Activated T-cell treated with anti-CD3 and anti-CD28 coated beads, Interleukin-2, amount 50 U/mL, for 72 hours (primary cell): ENCODE measurements around the gene ZNF503. TPM values are rescaled to one million over a fixed set of nuclear protein-coding genes. Genes with fewer than 3 reads are reported as not detected.

Experiments
- ATAC-seq, 2 donors: fragments of 150-1000 bp; cut with Tn5 transposase; replicated peaks in 1 of 2; 2 replicates each; pipeline ENCODE4 v1.10.0; 2021; ENCODE audit warnings: moderate library complexity in 2 of 2, mild to moderate bottlenecking in 1 of 2
- DNase-seq, 2 donors: peaks; one replicate each; pipeline ENCODE4 v3.0.0; 2021 to 2022; ENCODE audit warnings: mixed read lengths in 1 of 2
- H3K27ac Mint-ChIP-seq: one replicate; pipeline ENCODE4 v1.8.0; 2022; ENCODE audit warnings: mild to moderate bottlenecking, moderate library complexity, mixed read lengths
- H3K27me3 Mint-ChIP-seq: one replicate; pipeline ENCODE4 v1.8.0; 2022; ENCODE audit warnings: low read depth, mixed read lengths
- H3K36me3 Mint-ChIP-seq, 2 donors: one replicate each; pipeline ENCODE4 v1.8.0; 2022; ENCODE audit warnings: mixed read lengths in 2 of 2, mild to moderate bottlenecking in 1 of 2; ENCODE audit not compliant: insufficient read depth in 2 of 2
- H3K4me1 Mint-ChIP-seq: one replicate; pipeline ENCODE4 v1.8.0; 2022; ENCODE audit warnings: low read depth, mixed read lengths
- H3K4me3 Mint-ChIP-seq, 2 donors: one replicate each; pipeline ENCODE4 v1.8.0; 2022; ENCODE audit warnings: mild to moderate bottlenecking in 2 of 2, mixed read lengths in 2 of 2, moderate library complexity in 2 of 2
- H3K9me3 Mint-ChIP-seq, 2 donors: one replicate each; pipeline ENCODE4 v1.8.0; 2022; ENCODE audit warnings: mixed read lengths in 2 of 2
- total RNA-seq, 2 donors: library from RNA; stranded (reverse); gene quantifications; one replicate each; pipeline ENCODE4 v1.2.3, GENCODE V29; 2022

The ZNF503 gene
- total RNA-seq, 2 donors from 2014 or later = 0.50 to 1.3 TPM

- H3K9me3 Mint-ChIP-seq = no peaks in the 10 kb centered on the region
- ATAC-seq (no peak), DNase-seq (no peak)
- H3K4me1 Mint-ChIP-seq = no peaks in the 10 kb centered on the region
- H3K27me3 Mint-ChIP-seq = peaks cover 11% of the 10 kb centered on the region
- H3K27ac Mint-ChIP-seq = no peak overlapping the region
- no peak overlapping the region for H3K4me3 Mint-ChIP-seq
- H3K36me3 Mint-ChIP-seq = no peaks in the 10 kb centered on the region
These were observed 42.6 kb downstream of the ZNF503 start for GRCh38 chr10:75358835-75359421.

GRCh38 chr10:75358132-75358531 lies 43.4 kb downstream of the ZNF503 start:
- no peak for DNase-seq
- Mint-ChIP-seq H3K27me3 (peaks cover 6% of the 10 kb centered on the region), H3K36me3 (no peaks in the 10 kb centered on the region)

GRCh38 chr10:75357500-75357899 lies 44.1 kb downstream of the ZNF503 start:
- Mint-ChIP-seq H3K4me3 (no peak overlapping the region), H3K27ac (no peak overlapping the region), H3K4me1 (no peaks in the 10 kb centered on the region), H3K27me3 (peaks cover 6% of the 10 kb centered on the region), H3K36me3 (no peaks in the 10 kb centered on the region), H3K9me3 (no peaks in the 10 kb centered on the region)
- no peak for ATAC-seq
- no peak for DNase-seq

More at GRCh38 chr10:75358132-75358531, 43.4 kb downstream of the ZNF503 start:
- no peak overlapping the region for H3K27ac Mint-ChIP-seq
- H3K9me3 Mint-ChIP-seq = no peaks in the 10 kb centered on the region
- H3K4me3 Mint-ChIP-seq = no peak overlapping the region
- no peaks in the 10 kb centered on the region for H3K4me1 Mint-ChIP-seq
- no peak for ATAC-seq

GRCh38 chr10:75356484-75356883 lies 45.1 kb downstream of the ZNF503 start:
- no peaks in the 10 kb centered on the region for H3K4me1 Mint-ChIP-seq
- no peaks in the 10 kb centered on the region for H3K9me3 Mint-ChIP-seq
- no peak overlapping the region for H3K4me3 Mint-ChIP-seq
- ATAC-seq (no peak), DNase-seq (no peak)
- H3K36me3 Mint-ChIP-seq = no peaks in the 10 kb centered on the region
- H3K27me3 Mint-ChIP-seq = peaks cover 6% of the 10 kb centered on the region
- no peak overlapping the region for H3K27ac Mint-ChIP-seq

- H3K27me3 Mint-ChIP-seq = peaks cover 6% of the 10 kb centered on the region
- no peak overlapping the region for H3K4me3 Mint-ChIP-seq
- no peaks in the 10 kb centered on the region for H3K36me3 Mint-ChIP-seq
- no peaks in the 10 kb centered on the region for H3K4me1 Mint-ChIP-seq
- H3K9me3 Mint-ChIP-seq = no peaks in the 10 kb centered on the region
- no peak overlapping the region for H3K27ac Mint-ChIP-seq
- DNase-seq (no peak), ATAC-seq (no peak)
These were observed 45.9 kb downstream of the ZNF503 start for GRCh38 chr10:75355706-75356105.

GRCh38 chr10:75353183-75353582 lies 48.4 kb downstream of the ZNF503 start:
- Mint-ChIP-seq H3K36me3 (no peaks in the 10 kb centered on the region), H3K27me3 (peaks cover 6% of the 10 kb centered on the region), H3K4me1 (no peaks in the 10 kb centered on the region), H3K9me3 (no peaks in the 10 kb centered on the region), H3K27ac (no peak overlapping the region), H3K4me3 (no peak overlapping the region)
- DNase-seq = no peak
- ATAC-seq = no peak

- no peak for ATAC-seq
- H3K27me3 Mint-ChIP-seq = peaks cover 6% of the 10 kb centered on the region
- no peaks in the 10 kb centered on the region for H3K9me3 Mint-ChIP-seq
- no peaks in the 10 kb centered on the region for H3K4me1 Mint-ChIP-seq
- H3K36me3 Mint-ChIP-seq = no peaks in the 10 kb centered on the region
- no peak overlapping the region for H3K4me3 Mint-ChIP-seq
- no peak for DNase-seq
- H3K27ac Mint-ChIP-seq = no peak overlapping the region
These were observed 48.9 kb downstream of the ZNF503 start for GRCh38 chr10:75352650-75353049.

GRCh38 chr10:75351637-75352036 lies 49.9 kb downstream of the ZNF503 start:
- no peak overlapping the region for H3K27ac Mint-ChIP-seq
- ATAC-seq (no peak), DNase-seq (no peak)
- H3K27me3 Mint-ChIP-seq = peaks cover 6% of the 10 kb centered on the region
- H3K4me3 Mint-ChIP-seq = no peak overlapping the region
- H3K4me1 Mint-ChIP-seq = no peaks in the 10 kb centered on the region
- H3K36me3 Mint-ChIP-seq = no peaks in the 10 kb centered on the region
- H3K9me3 Mint-ChIP-seq = no peaks in the 10 kb centered on the region

GRCh38 chr10:75350791-75351190 lies 50.8 kb downstream of the ZNF503 start:
- no peak for DNase-seq
- no peak for ATAC-seq
- H3K4me3 Mint-ChIP-seq = no peak overlapping the region
- peaks cover 5% of the 10 kb centered on the region for H3K27me3 Mint-ChIP-seq
- H3K9me3 Mint-ChIP-seq = no peaks in the 10 kb centered on the region
- no peaks in the 10 kb centered on the region for H3K4me1 Mint-ChIP-seq
- H3K36me3 Mint-ChIP-seq = no peaks in the 10 kb centered on the region
- no peak overlapping the region for H3K27ac Mint-ChIP-seq

Other genes with a start within 250 kb of the ZNF503 start
- 100 to 1,000 TPM; 207 to 229 TPM for gene VDAC2, start 191.0 kb downstream of the ZNF503 start, total RNA-seq
- gene COMTD1, start 165.8 kb downstream of the ZNF503 start, total RNA-seq = 10 to 100 TPM; 26.7 to 31.2 TPM
- gene LRMDA, start 29.9 kb upstream of the ZNF503 start, total RNA-seq = not detected